BJ (cell line): ENCODE data around the gene CAPN14. TPM values are rescaled to one million over a fixed set of nuclear protein-coding genes. Genes with fewer than 3 reads are reported as not detected.

Source experiments
- CTCF ChIA-PET: fragments of 350-600 bp; formaldehyde crosslinking; extraction: SDS; loops from one replicate; lab custom pipeline; 2021; ENCODE audit warnings: antibody characterized with exemption, inconsistent platforms; lab: Yijun Ruan, JAX
- POLR2A ChIA-PET: fragments of 300-600 bp; sonication (Branson Sonifier 250); formaldehyde crosslinking; extraction: SDS; loops from one replicate; lab custom pipeline; 2021; ENCODE audit warnings: antibody characterized with exemption; lab: Charles Lee
- DNase-seq: peaks from one replicate; pipeline ENCODE4 v3.0.0-alpha.2; 2011; ENCODE audit warnings: low read depth
- H3K27me3 ChIP-seq: 2 replicates; pipeline ENCODE4 v1.6.0; 2011; ENCODE audit warnings: low read length; ENCODE audit not compliant: control insufficient read depth, insufficient read depth
- H3K36me3 ChIP-seq: 2 replicates; pipeline ENCODE4 v1.5.1; 2011; ENCODE audit warnings: low read length; ENCODE audit not compliant: control insufficient read depth, insufficient read depth
- H3K4me3 ChIP-seq: 2 replicates; pipeline ENCODE4 v1.5.1; 2011; ENCODE audit warnings: low read depth, mild to moderate bottlenecking, control low read depth, low read length
- polyA plus RNA-seq: library from polyadenylated mRNA; depleted of rRNA; stranded (reverse); fragments of >200 nt; gene quantifications from 2 replicates; pipeline ENCODE4 v1.2.3, GENCODE V29; 2011
- TF ChIP-seq, protein P1 (sequence below): IDR thresholded peaks from 2 replicates; pipeline ENCODE4 v1.5.1; 2011; ENCODE audit warnings: low read depth, mild to moderate bottlenecking, control low read depth, inconsistent platforms, low read length, moderate library complexity; ENCODE audit not compliant: insufficient read depth

The CAPN14 gene
- polyA plus RNA-seq, 1 experiment, result 0.10 TPM

DNA sequence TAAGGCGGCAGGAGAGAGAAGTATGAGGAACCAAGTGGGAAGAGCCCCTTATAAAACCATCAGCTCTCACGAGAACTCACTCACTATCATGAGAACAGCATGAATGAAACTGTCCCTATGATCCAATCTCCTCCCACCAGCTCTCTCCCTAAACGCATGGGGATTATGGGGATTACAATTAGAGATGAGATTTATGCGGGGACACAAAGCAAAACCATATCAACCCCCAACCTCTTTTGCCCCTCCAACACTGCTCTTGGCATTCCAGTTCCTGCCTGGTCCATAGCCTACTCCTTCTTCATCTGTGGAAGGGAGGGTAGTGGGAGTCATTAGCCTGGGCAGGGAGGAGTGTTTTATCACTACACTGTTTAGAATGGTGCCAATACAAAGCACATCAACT is 15.3 kb upstream of the CAPN14 start:
- Histone ChIP-seq H3K36me3 (no peaks in the 10 kb centered on the region), H3K27me3 (no peaks in the 10 kb centered on the region), H3K4me3 (no peak overlapping the region)
- TF ChIP-seq, protein P1, sequence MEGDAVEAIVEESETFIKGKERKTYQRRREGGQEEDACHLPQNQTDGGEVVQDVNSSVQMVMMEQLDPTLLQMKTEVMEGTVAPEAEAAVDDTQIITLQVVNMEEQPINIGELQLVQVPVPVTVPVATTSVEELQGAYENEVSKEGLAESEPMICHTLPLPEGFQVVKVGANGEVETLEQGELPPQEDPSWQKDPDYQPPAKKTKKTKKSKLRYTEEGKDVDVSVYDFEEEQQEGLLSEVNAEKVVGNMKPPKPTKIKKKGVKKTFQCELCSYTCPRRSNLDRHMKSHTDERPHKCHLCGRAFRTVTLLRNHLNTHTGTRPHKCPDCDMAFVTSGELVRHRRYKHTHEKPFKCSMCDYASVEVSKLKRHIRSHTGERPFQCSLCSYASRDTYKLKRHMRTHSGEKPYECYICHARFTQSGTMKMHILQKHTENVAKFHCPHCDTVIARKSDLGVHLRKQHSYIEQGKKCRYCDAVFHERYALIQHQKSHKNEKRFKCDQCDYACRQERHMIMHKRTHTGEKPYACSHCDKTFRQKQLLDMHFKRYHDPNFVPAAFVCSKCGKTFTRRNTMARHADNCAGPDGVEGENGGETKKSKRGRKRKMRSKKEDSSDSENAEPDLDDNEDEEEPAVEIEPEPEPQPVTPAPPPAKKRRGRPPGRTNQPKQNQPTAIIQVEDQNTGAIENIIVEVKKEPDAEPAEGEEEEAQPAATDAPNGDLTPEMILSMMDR, result no peak
- no peak for DNase-seq
- ChIA-PET POLR2A (no interaction called here), CTCF (interaction anchor here (1.6 to 10.3 kb wide), 4 partner anchors 9 to 100 kb away, joined by 6 to 104 read pairs (median 7); partner anchors contain the start of gene CAPN14)

DNA sequence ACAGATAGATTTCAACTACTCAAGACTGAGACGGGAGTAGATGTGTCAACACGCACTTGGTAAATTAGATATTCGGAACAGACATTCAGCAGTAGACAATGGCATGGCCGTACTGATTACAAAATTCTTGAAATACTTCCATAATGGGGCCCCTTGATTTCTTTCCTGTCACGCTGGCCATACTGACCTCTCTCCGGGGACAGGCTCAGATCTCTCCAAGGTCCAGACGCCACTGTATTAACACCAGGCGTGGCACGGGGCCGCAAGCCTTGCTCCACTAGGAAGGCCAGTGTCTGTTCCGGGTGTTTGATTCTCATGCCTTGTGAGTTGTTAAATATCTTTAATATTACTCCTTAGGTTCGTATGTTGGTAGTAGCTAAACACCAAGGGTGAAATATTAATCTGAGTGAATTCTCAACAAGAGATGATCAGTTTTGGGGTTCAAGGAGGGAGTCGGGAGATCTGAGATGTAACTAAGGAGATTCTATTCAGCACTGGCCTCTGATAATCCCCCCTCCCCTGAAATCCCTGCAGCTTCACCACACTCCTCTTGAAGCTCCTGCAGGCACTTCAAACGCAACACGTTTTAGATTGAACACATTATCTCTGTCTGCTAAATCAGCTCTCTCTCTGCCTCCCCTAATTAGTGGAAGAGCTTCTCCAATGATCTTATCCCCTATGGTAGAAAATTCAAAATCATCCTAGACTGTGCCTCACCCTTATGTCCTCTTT is 14.4 kb upstream of the CAPN14 start:
- CTCF ChIA-PET, result interaction anchor here (1.0 to 10.3 kb wide), 3 partner anchors 16 to 101 kb away, joined by 4 to 104 read pairs (median 6); no protein-coding TSS in a partner anchor
- Histone ChIP-seq H3K4me3 (no peak overlapping the region), H3K27me3 (peaks cover 3% of the 10 kb centered on the region; the same call in 1 of the 2 replicates), H3K36me3 (no peaks in the 10 kb centered on the region)
- DNase-seq, result no peak
- TF ChIP-seq, protein P1, result no peak
- POLR2A ChIA-PET, result no interaction called here

DNA sequence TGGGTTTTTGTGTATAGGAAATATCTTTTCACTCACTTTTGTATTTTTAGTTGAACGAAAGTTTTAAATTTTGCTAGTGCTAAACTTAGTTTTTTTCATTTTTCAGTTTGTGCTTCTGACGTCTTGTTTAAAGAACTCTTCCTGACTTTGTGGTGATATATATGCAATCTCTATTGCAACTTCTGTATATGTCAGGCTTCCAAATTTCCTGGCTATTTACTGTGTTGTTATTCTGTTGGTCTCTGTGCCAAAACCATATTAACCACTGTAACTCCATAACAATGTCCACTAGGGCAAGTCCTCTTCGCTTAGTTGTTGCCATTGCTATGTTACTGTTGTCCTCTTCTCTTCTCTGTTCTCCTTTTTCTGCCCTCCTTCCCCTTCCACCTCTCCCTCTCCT is 13.4 kb upstream of the CAPN14 start:
- TF ChIP-seq, protein P1, result no peak
- Histone ChIP-seq H3K27me3 (peaks cover 5% of the 10 kb centered on the region; the same call in 1 of the 2 replicates), H3K4me3 (no peak overlapping the region), H3K36me3 (no peaks in the 10 kb centered on the region)
- ChIA-PET CTCF (interaction anchor here (0.7 to 1.0 kb wide), 2 partner anchors 15 to 103 kb away, joined by 3 to 4 read pairs; no protein-coding TSS in a partner anchor), POLR2A (no interaction called here)
- DNase-seq, result no peak

DNA sequence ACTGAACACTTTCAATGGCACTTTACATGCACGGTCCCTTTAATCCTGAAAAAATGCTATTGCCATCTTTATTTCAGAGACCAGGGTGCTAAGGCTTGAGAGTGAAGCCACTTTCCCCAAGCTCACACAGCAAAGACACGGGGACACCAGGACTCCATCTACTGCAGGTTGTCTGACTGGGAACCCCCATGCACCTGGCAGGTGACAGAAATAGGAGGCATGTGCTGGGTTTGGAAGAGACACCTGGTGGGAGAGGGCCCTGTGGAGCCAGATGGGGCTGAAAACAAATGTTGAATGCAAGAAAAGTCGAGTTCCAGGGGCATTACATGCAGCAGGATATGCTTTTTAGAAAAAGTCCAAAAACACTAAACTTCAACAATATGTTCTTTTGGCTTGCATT is 11.4 kb upstream of the CAPN14 start:
- no peak for DNase-seq
- no peak overlapping the region for H3K4me3 ChIP-seq
- H3K27me3 ChIP-seq, result peaks cover 5% of the 10 kb centered on the region; the same call in 1 of the 2 replicates
- ChIA-PET POLR2A (no interaction called here), CTCF (interaction anchor here (1.0 to 1.7 kb wide), 2 partner anchors 8 to 104 kb away, joined by 3 to 4 read pairs; no protein-coding TSS in a partner anchor)
- no peaks in the 10 kb centered on the region for H3K36me3 ChIP-seq
- TF ChIP-seq, protein P1, result no peak

DNA sequence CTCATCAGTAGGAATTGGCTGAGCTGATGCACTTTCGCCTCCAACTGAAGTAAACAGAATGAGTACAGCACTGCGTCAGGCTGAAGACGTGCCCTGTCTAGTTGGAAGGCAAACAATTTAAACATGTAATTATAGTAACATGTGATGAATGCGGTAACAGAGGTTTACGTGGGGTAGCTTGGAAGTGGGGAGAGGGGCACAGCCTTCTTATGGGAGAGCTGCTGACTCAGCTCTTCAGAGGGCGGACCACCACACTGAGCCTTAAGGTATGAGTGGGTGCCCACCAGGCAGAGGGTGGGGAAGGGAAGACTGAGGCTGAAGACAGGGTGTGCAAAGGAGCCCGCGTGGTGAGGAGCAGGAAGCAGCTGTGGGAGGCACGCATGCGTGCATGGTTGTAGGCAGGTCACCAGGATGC is 10.4 kb upstream of the CAPN14 start:
- ChIA-PET POLR2A (no interaction called here), CTCF (interaction anchor here (0.5 to 1.0 kb wide), 2 partner anchors 105 to 110 kb away, joined by 3 read pairs; no protein-coding TSS in a partner anchor)
- DNase-seq, result no peak
- H3K4me3 ChIP-seq, result no peak overlapping the region
- H3K36me3 ChIP-seq, result no peaks in the 10 kb centered on the region
- H3K27me3 ChIP-seq, result peaks cover 6% of the 10 kb centered on the region; the same call in 1 of the 2 replicates
- TF ChIP-seq, protein P1, result no peak
